Duodenal mucosa (tissue), 2 donors: Measurements from ENCODE around the gene PCGF5.
"Not testable (repeated sequence)": the region's sequence is repeated elsewhere in the genome, so short reads cannot be mapped to it uniquely, and the experiment has no call there.

ENCODE experiments used
- H3K27ac ChIP-seq: one replicate; pipeline ENCODE4 v1.7.0; 2013; ENCODE audit warnings: low read depth, low read length
- H3K27me3 ChIP-seq, 2 donors: one replicate each; pipeline ENCODE4 v1.7.0; 2013; ENCODE audit warnings: low read length in 2 of 2, control low read depth in 1 of 2; ENCODE audit not compliant: insufficient read depth in 2 of 2, control insufficient read depth in 1 of 2
- H3K36me3 ChIP-seq, 2 donors: one replicate each; pipeline ENCODE4 v1.7.0; 2013; ENCODE audit warnings: low read length in 2 of 2, control low read depth in 1 of 2; ENCODE audit not compliant: insufficient read depth in 2 of 2, control insufficient read depth in 1 of 2
- H3K4me1 ChIP-seq, 2 donors: one replicate each; pipeline ENCODE4 v1.7.0; 2013; ENCODE audit warnings: low read length in 2 of 2, control low read depth in 1 of 2; ENCODE audit not compliant: insufficient read depth in 2 of 2, control insufficient read depth in 1 of 2
- H3K4me3 ChIP-seq, 2 donors: one replicate each; pipeline ENCODE4 v1.7.0; 2013; ENCODE audit warnings: low read length in 2 of 2, low read depth in 1 of 2
- H3K9ac ChIP-seq, 2 donors: one replicate each; pipeline ENCODE4 v1.7.0; 2013; ENCODE audit warnings: low read length in 2 of 2, low read depth in 1 of 2
- H3K9me3 ChIP-seq, 2 donors: one replicate each; pipeline ENCODE4 v1.7.0; 2013; ENCODE audit warnings: low read length in 2 of 2, control low read depth in 1 of 2; ENCODE audit not compliant: control insufficient read depth in 1 of 2

PCGF5 gene

DNA sequence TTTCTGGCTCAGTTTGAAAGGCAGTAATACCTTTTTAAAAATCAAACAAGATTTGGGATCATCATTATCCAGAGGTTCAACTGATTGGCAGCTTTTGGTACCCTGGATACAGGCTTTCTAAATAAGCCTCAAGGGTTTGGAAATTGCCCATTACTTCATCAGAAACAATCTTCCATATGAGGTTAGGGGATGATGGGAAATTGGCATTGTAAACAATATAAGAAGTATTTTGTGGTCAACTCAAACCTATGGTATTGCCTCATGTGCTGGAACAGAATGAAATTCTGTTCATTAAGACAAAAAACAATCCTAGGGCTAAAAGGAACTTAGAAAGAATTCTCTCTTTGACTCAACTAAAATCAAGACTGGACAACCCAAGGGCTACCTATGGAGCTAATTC lies 97.1 kb downstream of the PCGF5 start:
- H3K27me3 ChIP-seq: no peaks in the 10 kb centered on the region
- H3K9ac ChIP-seq: no peak overlapping the region
- H3K27ac ChIP-seq: no peak overlapping the region
- no peak overlapping the region for H3K4me3 ChIP-seq
- no peaks in the 10 kb centered on the region for H3K36me3 ChIP-seq
- H3K9me3 ChIP-seq: no peaks in the 10 kb centered on the region
- no peaks in the 10 kb centered on the region for H3K4me1 ChIP-seq

DNA sequence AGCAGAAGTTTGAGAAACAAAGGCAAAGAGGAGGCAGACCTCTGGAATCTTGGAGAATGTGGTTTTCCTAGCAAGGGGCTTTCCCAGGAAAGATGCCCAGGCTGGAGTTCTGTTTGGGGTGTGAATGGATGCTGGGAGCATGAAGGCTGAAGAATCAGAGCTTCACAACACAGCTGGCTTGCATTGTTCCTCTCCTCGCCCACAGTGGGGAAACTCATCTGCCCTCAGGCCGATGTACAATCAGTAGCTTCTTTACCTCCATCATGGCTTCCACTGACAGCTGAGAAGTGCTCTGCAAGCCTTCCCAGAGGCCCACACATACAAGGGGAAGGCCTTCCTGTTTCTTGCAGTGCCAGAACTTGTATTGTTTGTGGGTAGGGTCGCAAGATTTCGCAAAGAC lies 98.9 kb downstream of the PCGF5 start:
- H3K27ac ChIP-seq: no peak overlapping the region
- no peaks in the 10 kb centered on the region for H3K27me3 ChIP-seq
- no peaks in the 10 kb centered on the region for H3K36me3 ChIP-seq
- no peaks in the 10 kb centered on the region for H3K4me1 ChIP-seq
- H3K9ac ChIP-seq: no peak overlapping the region
- H3K9me3 ChIP-seq: no peaks in the 10 kb centered on the region
- no peak overlapping the region for H3K4me3 ChIP-seq

DNA sequence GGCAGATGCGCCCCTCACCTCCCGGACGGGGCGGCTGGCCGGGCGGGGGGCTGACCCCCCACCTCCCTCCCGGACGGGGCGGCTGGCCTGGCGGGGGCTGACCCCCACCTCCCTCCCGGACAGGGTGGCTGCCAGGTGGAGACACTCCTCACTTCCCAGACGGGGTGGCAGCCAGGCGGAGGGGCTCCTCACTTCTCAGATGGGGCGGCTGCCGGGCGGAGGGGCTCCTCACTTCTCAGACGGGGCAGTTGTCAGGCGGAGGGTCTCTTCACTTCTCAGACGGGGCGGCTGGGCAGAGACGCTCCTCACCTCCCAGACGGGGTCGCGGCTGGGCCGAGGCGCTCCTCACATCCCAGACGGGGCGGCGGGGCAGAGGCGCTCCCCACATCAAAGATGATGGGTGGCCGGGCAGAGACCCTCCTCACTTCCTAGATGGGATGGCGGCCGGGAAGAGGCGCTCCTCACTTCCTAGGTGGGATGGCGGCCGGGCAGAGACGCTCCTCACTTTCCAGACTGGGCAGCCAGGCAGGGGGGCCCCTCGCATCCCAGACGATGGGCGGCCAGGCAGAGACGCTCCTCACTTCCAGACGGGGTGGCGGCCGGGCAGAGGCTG lies 102.9 kb downstream of the PCGF5 start:
- H3K27ac ChIP-seq, H3K4me3 ChIP-seq, H3K9ac ChIP-seq, H3K27me3 ChIP-seq, H3K36me3 ChIP-seq, H3K4me1 ChIP-seq, H3K9me3 ChIP-seq: not testable (repeated sequence)

DNA sequence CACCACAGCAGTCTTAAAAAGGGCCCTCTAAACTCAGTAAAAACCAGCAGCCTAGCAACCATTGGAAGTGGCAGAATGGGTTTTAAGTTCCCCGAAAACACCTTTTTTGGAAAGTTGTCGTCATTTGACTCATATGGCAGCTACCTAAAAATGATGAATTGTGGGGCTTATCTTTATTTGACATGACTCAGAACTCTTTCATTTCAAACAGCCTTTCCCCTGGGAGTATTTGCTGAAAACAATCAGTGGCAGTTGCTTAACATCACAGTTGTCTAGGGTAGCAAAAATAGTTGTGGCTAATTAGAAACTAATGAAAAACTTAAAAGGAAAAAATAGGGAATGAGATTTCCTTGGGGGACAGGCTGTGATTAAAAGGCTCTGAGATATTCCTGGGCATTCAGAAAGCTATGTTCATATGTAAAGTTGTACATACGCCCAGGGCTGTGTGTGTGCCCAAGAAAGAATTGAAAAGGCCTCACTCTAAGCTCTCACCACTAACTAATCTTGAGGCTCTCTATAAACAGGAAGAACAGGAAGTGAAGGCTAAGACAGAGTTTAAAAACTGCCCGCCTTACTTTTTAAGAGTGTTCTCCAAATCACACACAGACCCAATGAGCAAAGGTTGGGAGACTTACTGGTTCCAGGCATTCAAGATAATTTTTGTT lies 108.0 kb downstream of the PCGF5 start:
- no peaks in the 10 kb centered on the region for H3K36me3 ChIP-seq
- no peaks in the 10 kb centered on the region for H3K4me1 ChIP-seq
- H3K9ac ChIP-seq: no peak overlapping the region
- no peaks in the 10 kb centered on the region for H3K27me3 ChIP-seq
- no peaks in the 10 kb centered on the region for H3K9me3 ChIP-seq
- H3K4me3 ChIP-seq: no peak overlapping the region
- no peak overlapping the region for H3K27ac ChIP-seq
